Osteocyte (in vitro differentiated cells): Measurements from ENCODE around the gene GDPD5. TPM values are rescaled to one million over a fixed set of nuclear protein-coding genes. Genes with fewer than 3 reads are reported as not detected.

Experiments used
- DNase-seq: peaks from one replicate; pipeline ENCODE4 v3.0.0; 2021; ENCODE audit warnings: mixed read lengths; ENCODE audit not compliant: unreplicated experiment; ENCODE audit errors: extremely low spot score
- H3K27ac Mint-ChIP-seq: one replicate; pipeline ENCODE4 v1.8.0; 2021; ENCODE audit warnings: mild to moderate bottlenecking, mixed read lengths; ENCODE audit not compliant: unreplicated experiment
- H3K27me3 Mint-ChIP-seq: one replicate; pipeline ENCODE4 v1.8.0; 2021; ENCODE audit warnings: mixed read lengths; ENCODE audit not compliant: unreplicated experiment
- H3K36me3 Mint-ChIP-seq: one replicate; pipeline ENCODE4 v1.8.0; 2021; ENCODE audit warnings: mixed read lengths; ENCODE audit not compliant: unreplicated experiment
- H3K4me1 Mint-ChIP-seq: one replicate; pipeline ENCODE4 v1.8.0; 2021; ENCODE audit warnings: mixed read lengths; ENCODE audit not compliant: unreplicated experiment
- H3K4me3 Mint-ChIP-seq: one replicate; pipeline ENCODE4 v1.8.0; 2021; ENCODE audit warnings: mild to moderate bottlenecking, moderate library complexity, mixed read lengths; ENCODE audit not compliant: unreplicated experiment
- H3K9me3 Mint-ChIP-seq: one replicate; pipeline ENCODE4 v1.8.0; 2021; ENCODE audit warnings: mixed read lengths; ENCODE audit not compliant: unreplicated experiment
- CTCF ChIP-seq: fragments of 200-600 bp; sonication (generic); IDR thresholded peaks from 2 replicates; pipeline ENCODE4 v1.5.0; 2021; ENCODE audit warnings: antibody characterized with exemption, mild to moderate bottlenecking, moderate library complexity
- total RNA-seq: library from RNA; stranded (reverse); gene quantifications from 2 replicates; pipeline ENCODE4 v1.2.1, GENCODE V29; 2021

GDPD5 gene
- total RNA-seq, 1 donor from 2014 or later: 3.1 TPM

GRCh38 chr11:75469785-75470405, 55.8 kb downstream of the GDPD5 start:
- Mint-ChIP-seq H3K36me3 (no peaks in the 10 kb centered on the region), H3K9me3 (no peaks in the 10 kb centered on the region), H3K4me1 (peaks cover 14% of the 10 kb centered on the region), H3K27me3 (no peaks in the 10 kb centered on the region), H3K4me3 (no peak overlapping the region), H3K27ac (no peak overlapping the region)
- DNase-seq: no peak
- TF ChIP-seq CTCF: no peak

GRCh38 chr11:75468534-75469340, 57.0 kb downstream of the GDPD5 start:
- Mint-ChIP-seq H3K4me1 (peaks cover 14% of the 10 kb centered on the region), H3K9me3 (no peaks in the 10 kb centered on the region), H3K27ac (no peak overlapping the region), H3K36me3 (no peaks in the 10 kb centered on the region), H3K27me3 (no peaks in the 10 kb centered on the region), H3K4me3 (no peak overlapping the region)
- DNase-seq: no peak
- no peak for TF ChIP-seq CTCF

GRCh38 chr11:75467881-75468280, 57.9 kb downstream of the GDPD5 start:
- no peaks in the 10 kb centered on the region for H3K36me3 Mint-ChIP-seq
- no peak for DNase-seq
- no peaks in the 10 kb centered on the region for H3K27me3 Mint-ChIP-seq
- TF ChIP-seq CTCF: no peak
- no peaks in the 10 kb centered on the region for H3K9me3 Mint-ChIP-seq
- H3K4me3 Mint-ChIP-seq: no peak overlapping the region
- H3K4me1 Mint-ChIP-seq: peaks cover 16% of the 10 kb centered on the region
- H3K27ac Mint-ChIP-seq: no peak overlapping the region

- no peak for TF ChIP-seq CTCF
- Mint-ChIP-seq H3K9me3 (no peaks in the 10 kb centered on the region), H3K27ac (no peak overlapping the region), H3K4me1 (peaks cover 16% of the 10 kb centered on the region), H3K27me3 (no peaks in the 10 kb centered on the region), H3K36me3 (no peaks in the 10 kb centered on the region), H3K4me3 (no peak overlapping the region)
- DNase-seq: no peak
Measured at GRCh38 chr11:75467311-75467710, 58.4 kb downstream of the GDPD5 start.
